ENCODE data around the gene STRBP.

- no peak for TF ChIP-seq CTCF (IDR thresholded peaks at IDR 0.05; ENCODE audit: low read depth, low read length)
- TF ChIP-seq POLR2A (IDR thresholded peaks at IDR 0.05; ENCODE audit: extremely low read depth, insufficient read length) = no peak
These were observed 19.3 kb upstream of the STRBP start for GRCh38 chr9:123287639-123288038.
